ENCODE data around the gene GRIN2A. TPM values are rescaled to one million over a fixed set of nuclear protein-coding genes. Genes with fewer than 3 reads are reported as not detected.

Gene GRIN2A
- total RNA-seq, 1 donor from 2014 or later = 1.5 TPM

DNA sequence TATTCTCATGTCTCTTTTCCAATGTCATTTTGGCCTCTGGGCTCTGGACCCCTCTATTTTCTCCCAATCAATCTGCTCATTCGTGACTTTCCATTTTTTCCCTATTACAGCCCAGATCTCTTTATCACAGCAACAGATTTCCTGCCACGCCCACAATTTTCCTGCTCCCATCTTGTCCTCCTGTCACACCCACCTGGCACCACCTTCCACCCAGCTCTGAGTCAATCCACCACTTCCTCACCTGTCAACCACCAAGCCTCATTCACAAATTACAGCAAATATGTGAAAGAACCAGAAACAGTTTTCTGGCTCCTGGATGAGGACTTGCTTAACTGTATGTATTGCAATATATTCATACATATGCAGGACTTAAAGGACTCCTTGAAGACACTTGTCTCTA, 311.3 kb downstream of the GRIN2A start:
- ChIA-PET CTCF (no interaction called here), POLR2A (no interaction called here)
- ATAC-seq (ENCODE audit: low read depth) (no peak), DNase-seq (no peak)
- Mint-ChIP-seq H3K27me3 (peaks cover 6% of the 10 kb centered on the region), H3K36me3 (ENCODE audit: low read depth) (no peaks in the 10 kb centered on the region), H3K27ac (no peak overlapping the region), H3K4me3 (no peak overlapping the region), H3K9me3 (peaks cover 2% of the 10 kb centered on the region), H3K4me1 (no peaks in the 10 kb centered on the region)
- TF ChIP-seq, protein P1, sequence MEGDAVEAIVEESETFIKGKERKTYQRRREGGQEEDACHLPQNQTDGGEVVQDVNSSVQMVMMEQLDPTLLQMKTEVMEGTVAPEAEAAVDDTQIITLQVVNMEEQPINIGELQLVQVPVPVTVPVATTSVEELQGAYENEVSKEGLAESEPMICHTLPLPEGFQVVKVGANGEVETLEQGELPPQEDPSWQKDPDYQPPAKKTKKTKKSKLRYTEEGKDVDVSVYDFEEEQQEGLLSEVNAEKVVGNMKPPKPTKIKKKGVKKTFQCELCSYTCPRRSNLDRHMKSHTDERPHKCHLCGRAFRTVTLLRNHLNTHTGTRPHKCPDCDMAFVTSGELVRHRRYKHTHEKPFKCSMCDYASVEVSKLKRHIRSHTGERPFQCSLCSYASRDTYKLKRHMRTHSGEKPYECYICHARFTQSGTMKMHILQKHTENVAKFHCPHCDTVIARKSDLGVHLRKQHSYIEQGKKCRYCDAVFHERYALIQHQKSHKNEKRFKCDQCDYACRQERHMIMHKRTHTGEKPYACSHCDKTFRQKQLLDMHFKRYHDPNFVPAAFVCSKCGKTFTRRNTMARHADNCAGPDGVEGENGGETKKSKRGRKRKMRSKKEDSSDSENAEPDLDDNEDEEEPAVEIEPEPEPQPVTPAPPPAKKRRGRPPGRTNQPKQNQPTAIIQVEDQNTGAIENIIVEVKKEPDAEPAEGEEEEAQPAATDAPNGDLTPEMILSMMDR (IDR thresholded peaks at IDR 0.05) = no peak
- intact Hi-C loops (cut with micrococcal nuclease) = no loop called here

DNA sequence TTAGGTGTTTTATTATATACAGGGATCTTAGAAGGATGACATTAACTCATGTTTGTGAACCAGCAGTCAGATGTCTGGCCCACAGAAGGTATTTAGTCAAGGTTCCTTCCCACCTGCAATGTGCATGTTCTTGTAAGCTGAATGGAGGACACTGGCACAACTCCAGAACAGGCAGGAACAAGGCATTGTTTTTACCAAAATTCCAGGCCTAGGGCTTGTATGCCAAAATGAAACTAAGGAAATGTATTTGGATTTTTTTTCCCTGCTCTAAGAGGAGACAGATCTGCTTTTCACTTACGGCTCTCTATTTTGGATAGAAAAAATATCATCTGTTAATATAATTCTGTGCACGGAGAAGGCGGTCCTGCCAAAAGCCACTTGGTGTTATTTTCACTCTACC, 312.5 kb downstream of the GRIN2A start:
- Mint-ChIP-seq H3K27me3 (peaks cover 6% of the 10 kb centered on the region), H3K9me3 (peaks cover 2% of the 10 kb centered on the region), H3K36me3 (ENCODE audit: low read depth) (no peaks in the 10 kb centered on the region), H3K4me1 (no peaks in the 10 kb centered on the region), H3K27ac (no peak overlapping the region), H3K4me3 (no peak overlapping the region)
- ATAC-seq (ENCODE audit: low read depth) (no peak), DNase-seq (no peak)
- TF ChIP-seq, protein P1 (IDR thresholded peaks at IDR 0.05) = no peak
- CTCF ChIA-PET = no interaction called here
- POLR2A ChIA-PET = interaction anchor here (0.7 kb wide), 1 partner anchor 1348 kb away, joined by 5 read pairs; no protein-coding TSS in a partner anchor
- intact Hi-C loops (cut with micrococcal nuclease) = no loop called here

DNA sequence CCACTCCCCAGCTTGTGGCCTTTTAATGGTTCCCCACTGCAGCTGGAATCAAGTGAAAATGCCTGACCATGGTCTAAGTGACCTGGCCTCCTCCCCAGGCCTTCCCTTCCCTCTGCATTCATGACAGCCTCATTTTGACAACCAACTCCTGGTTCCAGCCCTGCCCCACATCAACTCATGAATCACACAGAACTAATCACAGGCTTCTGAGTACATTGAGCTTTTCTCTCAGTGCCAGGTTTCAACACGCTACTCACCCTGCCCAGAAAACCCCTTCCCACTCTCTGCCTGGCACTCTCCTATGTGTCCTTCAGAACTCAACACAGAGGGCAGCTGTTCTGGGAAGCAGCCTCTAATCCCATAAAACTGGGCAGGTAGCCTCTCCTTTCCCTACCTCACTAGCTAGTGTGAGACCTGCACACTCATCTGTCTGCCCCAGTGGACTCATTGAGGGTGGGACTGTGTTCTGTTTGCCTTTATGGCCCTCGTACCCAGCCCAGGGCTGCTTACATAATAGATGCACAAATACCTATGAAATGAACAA, 313.6 kb downstream of the GRIN2A start:
- no peaks in the 10 kb centered on the region for H3K4me1 Mint-ChIP-seq
- no peaks in the 10 kb centered on the region for H3K36me3 Mint-ChIP-seq (ENCODE audit: low read depth)
- H3K27ac Mint-ChIP-seq = no peak overlapping the region
- DNase-seq (no peak), ATAC-seq (ENCODE audit: low read depth) (no peak)
- peaks cover 2% of the 10 kb centered on the region for H3K9me3 Mint-ChIP-seq
- ChIA-PET CTCF (no interaction called here), POLR2A (no interaction called here)
- TF ChIP-seq, protein P1 (IDR thresholded peaks at IDR 0.05) = no peak
- peaks cover 6% of the 10 kb centered on the region for H3K27me3 Mint-ChIP-seq
- intact Hi-C loops (cut with micrococcal nuclease) = no loop called here
- H3K4me3 Mint-ChIP-seq = no peak overlapping the region

DNA sequence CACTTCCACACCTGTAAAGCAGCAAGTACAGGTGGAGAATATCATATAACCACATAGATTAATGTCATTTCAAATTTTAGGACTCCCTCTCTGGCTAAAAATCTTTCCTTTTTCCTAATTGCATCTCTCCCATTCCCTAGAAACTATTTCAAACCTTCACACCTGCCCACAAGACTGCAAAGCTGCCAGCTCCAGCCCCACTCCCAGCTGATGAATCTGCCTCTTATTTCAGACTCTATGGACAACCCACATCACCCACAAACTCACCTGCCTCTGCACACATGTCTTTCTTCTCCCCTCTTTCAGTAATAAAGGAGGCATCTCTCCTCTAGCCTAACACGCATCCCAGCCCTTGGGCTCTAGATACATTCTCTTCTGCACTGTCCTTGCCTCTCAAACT, 315.1 kb downstream of the GRIN2A start:
- Mint-ChIP-seq H3K4me3 (no peak overlapping the region), H3K9me3 (peaks cover under 1% of the 10 kb centered on the region), H3K4me1 (no peaks in the 10 kb centered on the region), H3K27ac (no peak overlapping the region), H3K36me3 (ENCODE audit: low read depth) (no peaks in the 10 kb centered on the region), H3K27me3 (peaks cover 7% of the 10 kb centered on the region)
- intact Hi-C loops (cut with micrococcal nuclease) = no loop called here
- ChIA-PET POLR2A (no interaction called here), CTCF (no interaction called here)
- DNase-seq (no peak), ATAC-seq (ENCODE audit: low read depth) (no peak)
- TF ChIP-seq, protein P1 (IDR thresholded peaks at IDR 0.05) = no peak

DNA sequence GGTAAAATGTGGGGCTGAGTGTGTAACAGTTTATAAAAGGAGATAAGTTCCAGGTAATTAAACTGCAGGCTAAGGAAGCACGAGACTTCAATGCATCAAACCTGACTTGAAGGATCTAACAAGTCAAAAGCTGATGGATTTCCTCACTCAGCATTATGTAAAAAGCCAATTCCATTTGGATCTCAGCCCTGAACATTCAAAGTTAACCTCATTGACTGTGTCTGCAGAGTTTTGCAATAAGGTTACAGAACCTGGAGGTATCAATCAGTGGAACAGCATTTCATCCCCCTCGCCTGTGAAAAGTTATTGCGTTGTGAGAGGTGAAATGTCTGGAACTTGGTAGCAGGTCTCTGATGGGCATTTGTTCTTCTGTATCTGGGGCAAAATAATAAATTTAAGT, 317.8 kb downstream of the GRIN2A start:
- ATAC-seq (ENCODE audit: low read depth) = no peak
- intact Hi-C loops (cut with micrococcal nuclease) = no loop called here
- peaks cover 3% of the 10 kb centered on the region for H3K27me3 Mint-ChIP-seq
- DNase-seq = no peak
- no peak overlapping the region for H3K27ac Mint-ChIP-seq
- TF ChIP-seq, protein P1 (IDR thresholded peaks at IDR 0.05) = no peak
- ChIA-PET CTCF (no interaction called here), POLR2A (no interaction called here)
- no peaks in the 10 kb centered on the region for H3K36me3 Mint-ChIP-seq (ENCODE audit: low read depth)
- no peaks in the 10 kb centered on the region for H3K4me1 Mint-ChIP-seq
- no peaks in the 10 kb centered on the region for H3K9me3 Mint-ChIP-seq
- no peak overlapping the region for H3K4me3 Mint-ChIP-seq
